ENCODE data around the gene TCEAL9.
"Not testable (repeated sequence)": the region's sequence is repeated elsewhere in the genome, so short reads cannot be mapped to it uniquely, and the experiment has no call there.

Gene TCEAL9

DNA sequence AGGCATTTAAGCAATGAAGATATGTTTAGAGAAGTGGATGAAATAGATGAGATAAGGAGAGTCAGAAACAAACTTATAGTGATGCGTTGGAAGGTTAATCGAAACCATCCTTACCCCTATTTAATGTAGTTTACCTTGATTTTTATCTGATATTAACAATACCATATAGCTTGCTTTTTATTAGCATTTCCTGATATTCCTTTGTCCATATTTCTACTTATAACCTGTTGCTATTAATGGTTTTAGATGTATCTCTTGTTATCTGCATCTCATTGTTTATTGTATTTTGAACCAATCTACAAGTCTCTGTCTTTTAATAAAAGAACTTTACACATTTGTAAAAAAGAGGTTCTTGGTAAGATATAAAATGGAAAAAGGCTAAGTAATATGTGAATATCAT, 1.6 kb downstream of the TCEAL9 start:
- Histone ChIP-seq H4K8ac (ENCODE audit: low read depth, low read length) (no peak overlapping the region), H2BK120ac (ENCODE audit: low read depth, low read length) (no peak overlapping the region), H2BK5ac (ENCODE audit: low read length) (no peak overlapping the region), H3K9ac (ENCODE audit: low read depth, low read length, poor library complexity) (no peak overlapping the region), H3K27ac (replicated peaks; ENCODE audit: low read length) (no peak overlapping the region), H3K27me3 (ENCODE audit: control insufficient read depth in 3 of 3, insufficient read depth in 3 of 3, low read depth in 1 of 3, low read length in 3 of 3) (no peaks in the 10 kb centered on the region), H2BK15ac (ENCODE audit: low read length) (no peak overlapping the region), H3K4me1 (ENCODE audit: control insufficient read depth in 2 of 2, insufficient read depth in 1 of 2, low read depth in 1 of 2, low read length in 2 of 2) (peaks cover 0 to 6% of the 10 kb centered on the region in 2 donors), H3K4me2 (ENCODE audit: insufficient read depth, low read length, poor library complexity, severe bottlenecking) (no peak overlapping the region), H2AFZ (ENCODE audit: low read length) (no peak overlapping the region), H3K18ac (ENCODE audit: low read length) (no peak overlapping the region), H2BK12ac (ENCODE audit: low read length) (no peak overlapping the region), H3K4ac (ENCODE audit: low read length) (no peak overlapping the region), H3K4me3 (ENCODE audit: low read length in 2 of 2) (peak overlapping the region in 1 of 2 donors; percentile 85), H2AK5ac (ENCODE audit: low read depth, low read length) (no peak overlapping the region), H3K36me3 (replicated peaks in 1 of 2; ENCODE audit: control insufficient read depth in 2 of 2, insufficient read depth in 2 of 2, low read length in 2 of 2) (peaks cover 0 to 12% of the 10 kb centered on the region in 2 donors), H3K23ac (ENCODE audit: low read depth, low read length, poor library complexity) (no peak overlapping the region), H3K9me3 (replicated peaks in 1 of 2; ENCODE audit: control insufficient read depth in 2 of 2, insufficient read depth in 1 of 2, low read depth in 1 of 2, low read length in 2 of 2) (no peaks in the 10 kb centered on the region), H3K14ac (ENCODE audit: low read length) (no peak overlapping the region), H4K91ac (ENCODE audit: low read depth, low read length, poor library complexity) (no peak overlapping the region), H3K79me1 (ENCODE audit: low read depth, low read length) (no peaks in the 10 kb centered on the region)
- no peak for DNase-seq (ENCODE audit: low spot score)
- WGBS, 2 donors (ENCODE audit: extremely low coverage in 2 of 2, insufficient read length in 2 of 2, insufficient replicate concordance in 1 of 2) = no CpG with 5 or more reads among the region's 2 CpGs

DNA sequence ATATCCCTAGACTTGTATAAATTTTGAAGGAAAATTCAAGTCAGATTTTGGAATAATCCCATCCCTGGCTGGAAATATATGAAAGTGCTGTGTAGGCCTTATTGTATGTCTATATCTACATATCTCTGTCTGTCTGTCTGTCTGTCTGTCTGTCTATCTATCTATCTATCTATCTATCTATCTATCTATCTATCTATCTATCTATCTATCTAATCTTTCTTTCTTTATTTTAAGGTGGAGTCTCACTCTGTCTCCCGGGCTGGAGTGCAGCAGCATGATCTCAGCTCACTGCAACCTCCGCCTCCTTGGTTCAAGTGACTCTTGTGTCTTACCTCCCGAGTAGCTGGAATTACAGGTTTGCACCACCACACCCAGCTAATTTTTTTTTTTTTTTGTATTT, 3.3 kb downstream of the TCEAL9 start:
- H3K27ac ChIP-seq (replicated peaks; ENCODE audit: low read length); H3K18ac ChIP-seq (ENCODE audit: low read length); H3K4ac ChIP-seq (ENCODE audit: low read length); H3K4me1 ChIP-seq (ENCODE audit: control insufficient read depth in 2 of 2, insufficient read depth in 1 of 2, low read depth in 1 of 2, low read length in 2 of 2); H3K23ac ChIP-seq (ENCODE audit: low read depth, low read length, poor library complexity); H4K8ac ChIP-seq (ENCODE audit: low read depth, low read length); H3K14ac ChIP-seq (ENCODE audit: low read length); H3K79me1 ChIP-seq (ENCODE audit: low read depth, low read length); H4K91ac ChIP-seq (ENCODE audit: low read depth, low read length, poor library complexity); H3K4me3 ChIP-seq (ENCODE audit: low read length in 2 of 2); H3K4me2 ChIP-seq (ENCODE audit: insufficient read depth, low read length, poor library complexity, severe bottlenecking); H2BK12ac ChIP-seq (ENCODE audit: low read length); H2AK5ac ChIP-seq (ENCODE audit: low read depth, low read length); H2BK120ac ChIP-seq (ENCODE audit: low read depth, low read length); H2BK5ac ChIP-seq (ENCODE audit: low read length); H2BK15ac ChIP-seq (ENCODE audit: low read length); DNase-seq (ENCODE audit: low spot score); H3K9me3 ChIP-seq (replicated peaks in 1 of 2; ENCODE audit: control insufficient read depth in 2 of 2, insufficient read depth in 1 of 2, low read depth in 1 of 2, low read length in 2 of 2); H2AFZ ChIP-seq (ENCODE audit: low read length); H3K27me3 ChIP-seq (ENCODE audit: control insufficient read depth in 3 of 3, insufficient read depth in 3 of 3, low read depth in 1 of 3, low read length in 3 of 3); H3K9ac ChIP-seq (ENCODE audit: low read depth, low read length, poor library complexity): not testable (repeated sequence)
- H3K36me3 ChIP-seq (replicated peaks in 1 of 2; ENCODE audit: control insufficient read depth in 2 of 2, insufficient read depth in 2 of 2, low read length in 2 of 2) = peaks cover 0 to 12% of the 10 kb centered on the region in 2 donors
- no CpG with 5 or more reads among the region's 3 CpGs for WGBS, 2 donors (ENCODE audit: extremely low coverage in 2 of 2, insufficient read length in 2 of 2, insufficient replicate concordance in 1 of 2)

- H3K23ac ChIP-seq (ENCODE audit: low read depth, low read length, poor library complexity) = no peak overlapping the region
- DNase-seq (ENCODE audit: low spot score) = no peak
- no peak overlapping the region for H3K14ac ChIP-seq (ENCODE audit: low read length)
- H3K9ac ChIP-seq (ENCODE audit: low read depth, low read length, poor library complexity) = no peak overlapping the region
- H3K9me3 ChIP-seq (replicated peaks in 1 of 2; ENCODE audit: control insufficient read depth in 2 of 2, insufficient read depth in 1 of 2, low read depth in 1 of 2, low read length in 2 of 2) = no peaks in the 10 kb centered on the region
- no peak overlapping the region for H2BK5ac ChIP-seq (ENCODE audit: low read length)
- no peak overlapping the region for H4K91ac ChIP-seq (ENCODE audit: low read depth, low read length, poor library complexity)
- WGBS, 2 donors (ENCODE audit: extremely low coverage in 2 of 2, insufficient read length in 2 of 2, insufficient replicate concordance in 1 of 2) = no CpG with 5 or more reads among the region's 2 CpGs
- H3K4me2 ChIP-seq (ENCODE audit: insufficient read depth, low read length, poor library complexity, severe bottlenecking) = no peak overlapping the region
- H2AFZ ChIP-seq (ENCODE audit: low read length) = no peak overlapping the region
- no peak overlapping the region for H4K8ac ChIP-seq (ENCODE audit: low read depth, low read length)
- H3K79me1 ChIP-seq (ENCODE audit: low read depth, low read length) = no peaks in the 10 kb centered on the region
- H3K4ac ChIP-seq (ENCODE audit: low read length) = no peak overlapping the region
- no peaks in the 10 kb centered on the region for H3K27me3 ChIP-seq (ENCODE audit: control insufficient read depth in 3 of 3, insufficient read depth in 3 of 3, low read depth in 1 of 3, low read length in 3 of 3)
- H3K4me1 ChIP-seq (ENCODE audit: control insufficient read depth in 2 of 2, insufficient read depth in 1 of 2, low read depth in 1 of 2, low read length in 2 of 2) = peaks cover 0 to 6% of the 10 kb centered on the region in 2 donors
- no peak overlapping the region for H3K4me3 ChIP-seq (ENCODE audit: low read length in 2 of 2)
- H2BK12ac ChIP-seq (ENCODE audit: low read length) = no peak overlapping the region
- H3K27ac ChIP-seq (replicated peaks; ENCODE audit: low read length) = no peak overlapping the region
- peaks cover 0 to 12% of the 10 kb centered on the region in 2 donors for H3K36me3 ChIP-seq (replicated peaks in 1 of 2; ENCODE audit: control insufficient read depth in 2 of 2, insufficient read depth in 2 of 2, low read length in 2 of 2)
- H2BK15ac ChIP-seq (ENCODE audit: low read length) = no peak overlapping the region
- H2AK5ac ChIP-seq (ENCODE audit: low read depth, low read length) = no peak overlapping the region
- H3K18ac ChIP-seq (ENCODE audit: low read length) = no peak overlapping the region
- H2BK120ac ChIP-seq (ENCODE audit: low read depth, low read length) = no peak overlapping the region
Observed at GRCh38 chrX:103360092-103360491, 3.8 kb downstream of the TCEAL9 start.

DNA sequence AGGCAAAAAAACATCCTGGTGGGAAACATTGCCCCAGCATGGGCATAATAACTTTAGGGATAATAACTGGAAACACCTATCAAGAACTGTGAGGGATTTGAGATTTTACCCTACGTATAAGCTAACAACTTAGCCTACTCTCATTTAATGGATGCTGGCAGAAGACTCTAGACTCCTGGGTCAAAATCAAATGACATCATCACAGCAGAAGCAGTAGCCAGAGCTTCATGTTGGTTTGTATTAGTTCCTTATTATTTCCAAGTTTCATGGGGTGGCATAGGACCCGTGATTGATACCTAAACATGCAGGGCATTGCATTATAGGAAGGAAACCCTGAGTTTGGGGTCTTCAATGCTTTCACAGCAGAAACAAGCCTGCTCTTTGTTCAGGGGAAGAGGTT, 4.6 kb downstream of the TCEAL9 start:
- Histone ChIP-seq H3K4me1 (ENCODE audit: control insufficient read depth in 2 of 2, insufficient read depth in 1 of 2, low read depth in 1 of 2, low read length in 2 of 2) (peaks cover 0 to 6% of the 10 kb centered on the region in 2 donors), H2AK5ac (ENCODE audit: low read depth, low read length) (no peak overlapping the region), H2BK120ac (ENCODE audit: low read depth, low read length) (no peak overlapping the region), H2BK5ac (ENCODE audit: low read length) (no peak overlapping the region), H2BK15ac (ENCODE audit: low read length) (no peak overlapping the region), H2AFZ (ENCODE audit: low read length) (no peak overlapping the region), H3K4me3 (ENCODE audit: low read length in 2 of 2) (no peak overlapping the region), H4K91ac (ENCODE audit: low read depth, low read length, poor library complexity) (no peak overlapping the region), H3K14ac (ENCODE audit: low read length) (no peak overlapping the region), H2BK12ac (ENCODE audit: low read length) (no peak overlapping the region), H3K79me1 (ENCODE audit: low read depth, low read length) (no peaks in the 10 kb centered on the region), H3K23ac (ENCODE audit: low read depth, low read length, poor library complexity) (no peak overlapping the region), H3K9ac (ENCODE audit: low read depth, low read length, poor library complexity) (no peak overlapping the region), H3K27ac (replicated peaks; ENCODE audit: low read length) (no peak overlapping the region), H4K8ac (ENCODE audit: low read depth, low read length) (no peak overlapping the region), H3K18ac (ENCODE audit: low read length) (no peak overlapping the region), H3K9me3 (replicated peaks in 1 of 2; ENCODE audit: control insufficient read depth in 2 of 2, insufficient read depth in 1 of 2, low read depth in 1 of 2, low read length in 2 of 2) (no peaks in the 10 kb centered on the region), H3K4ac (ENCODE audit: low read length) (no peak overlapping the region), H3K27me3 (ENCODE audit: control insufficient read depth in 3 of 3, insufficient read depth in 3 of 3, low read depth in 1 of 3, low read length in 3 of 3) (no peaks in the 10 kb centered on the region), H3K4me2 (ENCODE audit: insufficient read depth, low read length, poor library complexity, severe bottlenecking) (no peak overlapping the region), H3K36me3 (replicated peaks in 1 of 2; ENCODE audit: control insufficient read depth in 2 of 2, insufficient read depth in 2 of 2, low read length in 2 of 2) (peaks cover 0 to 12% of the 10 kb centered on the region in 2 donors)
- DNase-seq (ENCODE audit: low spot score) = no peak
- WGBS, 2 donors (ENCODE audit: extremely low coverage in 2 of 2, insufficient read length in 2 of 2, insufficient replicate concordance in 1 of 2) = no CpG with 5 or more reads among the region's 2 CpGs

All from neuronal stem cell (in vitro differentiated cells).